ENCODE data around the gene LILRB4. TPM values are rescaled to one million over a fixed set of nuclear protein-coding genes. Genes with fewer than 3 reads are reported as not detected.

LILRB4 gene
- total and polyA plus RNA-seq, 2 of the 4 experiments (the other 2 are of a cell fraction) = not detected

DNA sequence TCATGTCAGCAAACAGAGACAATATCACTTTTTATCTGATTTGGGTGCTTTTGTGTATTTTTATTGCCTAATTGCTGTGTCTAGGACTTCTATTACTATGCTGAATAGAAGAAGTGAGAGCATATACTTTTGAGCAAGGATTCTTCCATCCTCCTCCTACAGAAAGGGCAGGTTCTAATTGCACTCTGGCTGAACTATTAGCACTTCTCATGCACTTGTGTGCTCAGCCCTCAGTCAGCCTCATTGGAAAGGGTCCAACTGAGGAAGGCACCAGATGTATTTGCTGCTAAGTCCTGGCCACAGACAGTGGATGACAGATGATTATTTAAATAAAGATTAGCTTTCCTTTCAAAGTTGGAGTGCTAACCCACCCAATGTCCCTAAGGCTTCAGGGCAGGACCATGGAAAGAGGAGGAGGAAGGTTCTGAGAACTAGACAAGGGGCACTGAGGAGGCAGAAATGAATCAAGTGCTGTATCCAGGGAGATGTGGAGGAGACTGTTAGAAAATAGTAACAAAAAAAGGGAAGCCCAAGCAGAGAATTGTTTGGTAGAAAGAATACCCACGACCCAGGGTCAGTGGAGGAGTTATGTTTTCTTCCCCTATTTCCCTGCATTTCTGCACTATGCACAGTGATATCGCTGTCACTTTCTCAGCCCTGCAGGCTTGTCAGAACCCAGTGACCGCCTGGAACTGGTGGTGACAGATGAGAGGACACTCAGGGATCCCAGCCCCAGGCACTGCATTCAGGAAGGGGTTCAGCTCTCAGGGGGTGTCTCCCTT, 8.0 kb downstream of the LILRB4 start:
- H2AK5ac ChIP-seq (ENCODE audit: low read depth, low read length) = no peak overlapping the region
- intact Hi-C loops (cut with micrococcal nuclease) = no loop called here
- no peak overlapping the region for H3K56ac ChIP-seq (ENCODE audit: extremely low read depth, insufficient read depth, low read length)
- no peak overlapping the region for H3K4ac ChIP-seq (ENCODE audit: low read depth, low read length)
- H2AK9ac ChIP-seq (replicated peaks; ENCODE audit: low read depth, low read length, poor library complexity) = no peak overlapping the region
- no peak overlapping the region for H2AFZ ChIP-seq (replicated peaks; ENCODE audit: low read length, poor library complexity)
- H3K9ac ChIP-seq (ENCODE audit: low read depth, low read length) = no peak overlapping the region
- ChIA-PET POLR2A (ENCODE audit: unreplicated experiment) (no interaction called here), CTCF (interaction anchor here (1.0 kb wide), 1 partner anchor 192 kb away, joined by 3 read pairs; no protein-coding TSS in a partner anchor)
- no peak overlapping the region for H3K14ac ChIP-seq (replicated peaks; ENCODE audit: low read depth, low read length)
- H3K9me1 ChIP-seq (ENCODE audit: insufficient read depth, low read length) = no peaks in the 10 kb centered on the region
- no peak overlapping the region for H3K18ac ChIP-seq (ENCODE audit: low read depth, low read length)
- H3K4me1 ChIP-seq (ENCODE audit: control insufficient read depth, insufficient read depth, low read length) = no peaks in the 10 kb centered on the region
- no peak overlapping the region for H4K8ac ChIP-seq (ENCODE audit: low read depth in 2 of 2, low read length in 2 of 2)
- no peak overlapping the region for H3K4me2 ChIP-seq (ENCODE audit: low read depth, low read length)
- no peaks in the 10 kb centered on the region for H3K36me3 ChIP-seq (ENCODE audit: control insufficient read depth, insufficient read depth, low read length)
- H3K23ac ChIP-seq (ENCODE audit: low read depth, low read length) = no peak overlapping the region
- WGBS, 2 experiments (ENCODE audit: extremely low coverage in 2 of 2, insufficient read length in 1 of 2) = no CpG with 5 or more reads among the region's 3 CpGs
- H3K79me1 ChIP-seq (ENCODE audit: low read depth in 1 of 2, low read length in 2 of 2) = no peaks in the 10 kb centered on the region
- in situ Hi-C loops (cut with MboI; ENCODE audit: low sequenced_read_pairs) = no loop called here
- H3K27me3 ChIP-seq (ENCODE audit: control insufficient read depth, insufficient read depth, low read length) = no peaks in the 10 kb centered on the region
- no peak overlapping the region for H2BK5ac ChIP-seq (ENCODE audit: low read depth, low read length, poor library complexity, severe bottlenecking)
- H4K91ac ChIP-seq (ENCODE audit: insufficient read depth, low read depth, low read length) = no peak overlapping the region
- no peak overlapping the region for H2BK120ac ChIP-seq (ENCODE audit: low read depth, low read length)
- TF ChIP-seq POLR2A (IDR thresholded peaks at IDR 0.05; ENCODE audit: low read depth, low read length) (no peak), NFE2L2 (IDR thresholded peaks at IDR 0.05; ENCODE audit: low read depth, low read length) (no peak), SMC3 (IDR thresholded peaks at IDR 0.05; ENCODE audit: low read depth, low read length) (no peak), CHD1 (IDR thresholded peaks at IDR 0.05; ENCODE audit: low read depth, low read length) (no peak), RAD21 (IDR thresholded peaks at IDR 0.05; ENCODE audit: low read length) (no peak), BHLHE40 (IDR thresholded peaks at IDR 0.05; ENCODE audit: low read depth, low read length) (no peak)
- BruUV-seq (replicated peaks) = no TSS peak
- no peak for ATAC-seq (ENCODE audit: low read depth)
- no peak for DNase-seq
- no peak overlapping the region for H2BK15ac ChIP-seq (ENCODE audit: low read depth, low read length)
- no peak overlapping the region for H4K5ac ChIP-seq (ENCODE audit: low read depth, low read length)
- H4K20me1 ChIP-seq (ENCODE audit: insufficient read depth, low read length) = no peaks in the 10 kb centered on the region
- dilution Hi-C loops (cut with HindIII; ENCODE audit: low sequenced_read_pairs, unreplicated experiment) = no loop called here
- H3K4me3 ChIP-seq (ENCODE audit: insufficient read depth, low read depth, low read length) = no peak overlapping the region
- no peak overlapping the region for H2BK20ac ChIP-seq (ENCODE audit: low read depth, low read length)
- H3K9me3 ChIP-seq (ENCODE audit: control insufficient read depth, insufficient read depth, low read length) = peaks cover 22% of the 10 kb centered on the region
- no peak overlapping the region for H3K27ac ChIP-seq (ENCODE audit: insufficient read depth, low read length)

Measured in IMR-90 (cell line).